ENCODE results near the gene SLC23A1. TPM values are rescaled to one million over a fixed set of nuclear protein-coding genes. Genes with fewer than 3 reads are reported as not detected.

SLC23A1 gene
- total and polyA plus RNA-seq, 4 donors, result 3.1 TPM; not detected in 3

DNA sequence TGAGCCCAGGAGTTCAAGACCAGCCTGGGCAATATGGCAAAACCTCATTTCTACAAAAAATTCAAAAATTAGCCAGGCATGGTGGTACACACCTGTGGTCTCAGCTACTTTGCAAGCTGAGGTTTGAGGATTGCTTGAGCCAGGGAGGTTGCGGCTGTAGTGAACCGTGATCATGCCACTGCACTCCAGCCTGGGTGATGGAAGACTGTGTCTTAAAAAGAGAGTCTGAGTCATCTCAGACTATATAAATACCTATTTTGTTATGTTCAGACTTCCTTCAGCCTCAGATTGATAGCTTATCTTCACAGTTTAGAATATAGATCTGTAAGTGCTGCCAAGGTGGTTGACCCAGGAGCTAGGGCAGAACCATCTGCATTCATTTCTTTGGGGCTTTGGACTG, 43.0 kb downstream of the SLC23A1 start:
- Histone ChIP-seq H3K4me1 (ENCODE audit: control insufficient read depth in 1 of 2, insufficient read depth in 2 of 2, low read length in 2 of 2) (no peaks in the 10 kb centered on the region), H3K4me3 (ENCODE audit: low read length in 2 of 2) (no peak overlapping the region), H3K36me3 (ENCODE audit: control insufficient read depth in 1 of 2, insufficient read depth in 2 of 2, low read length in 1 of 2) (no peaks in the 10 kb centered on the region), H3K9me3 (ENCODE audit: control insufficient read depth, low read length) (no peaks in the 10 kb centered on the region), H3K27ac (ENCODE audit: low read depth in 1 of 2, low read length in 2 of 2) (no peak overlapping the region), H3K27me3 (ENCODE audit: control insufficient read depth in 1 of 2, insufficient read depth in 2 of 2, low read length in 1 of 2) (no peaks in the 10 kb centered on the region)
- no peak for DNase-seq
- intact Hi-C loops (cut with DNase I), result loop anchor here (5.0 to 10.0 kb wide), 3 partner anchors 43 to 765 kb away; partner anchors contain the start of genes HSPA9 (in 1 of the 2) and MATR3 (in 1 of the 2)
- 81 to 92% methylated on average over 2 of the region's 2 CpGs for WGBS, 2 donors
- ATAC-seq (ENCODE audit: low FRiP score), result no peak

DNA sequence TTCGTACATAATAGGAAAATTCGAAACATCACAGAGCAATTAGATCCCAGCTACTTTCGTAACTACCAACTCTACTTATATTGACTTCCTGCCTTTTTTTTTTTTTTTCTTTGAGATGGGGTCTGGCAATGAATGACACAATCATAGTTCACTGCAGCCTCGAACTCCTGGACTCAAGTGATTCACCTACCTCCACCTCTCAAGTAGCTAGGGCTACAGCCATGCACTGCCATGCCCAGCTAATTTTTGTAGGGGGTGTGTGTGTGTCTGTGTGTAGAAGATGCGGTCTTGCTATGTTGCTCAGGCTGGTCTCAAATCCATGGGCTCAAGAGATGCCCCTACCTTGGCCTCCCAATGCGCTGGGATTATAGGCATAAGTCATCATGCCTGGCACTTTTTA, 47.3 kb downstream of the SLC23A1 start:
- Histone ChIP-seq H3K36me3 (ENCODE audit: control insufficient read depth in 1 of 2, insufficient read depth in 2 of 2, low read length in 1 of 2) (no peaks in the 10 kb centered on the region), H3K9me3 (ENCODE audit: control insufficient read depth, low read length) (no peaks in the 10 kb centered on the region), H3K4me1 (ENCODE audit: control insufficient read depth in 1 of 2, insufficient read depth in 2 of 2, low read length in 2 of 2) (no peaks in the 10 kb centered on the region), H3K4me3 (ENCODE audit: low read length in 2 of 2) (no peak overlapping the region), H3K27ac (ENCODE audit: low read depth in 1 of 2, low read length in 2 of 2) (peak overlapping the region; percentile 8 to 54), H3K27me3 (ENCODE audit: control insufficient read depth in 1 of 2, insufficient read depth in 2 of 2, low read length in 1 of 2) (no peaks in the 10 kb centered on the region)
- 66 to 68% methylated on average over 6 of the region's 6 CpGs for WGBS, 2 donors
- intact Hi-C loops (cut with DNase I), result no loop called here
- DNase-seq (no peak), ATAC-seq (ENCODE audit: low FRiP score) (peak; percentile 19)

Other genes starting within 250 kb of the SLC23A1 start
- 10 to 100 TPM; 48.7 to 49.8 TPM for gene SIL1, start 184.9 kb downstream of the SLC23A1 start, total RNA-seq
- 10 to 100 TPM; 19.4 to 58.9 TPM for gene SIL1, start 184.9 kb downstream of the SLC23A1 start, polyA plus RNA-seq
- gene MATR3, start 89.6 kb downstream of the SLC23A1 start, total RNA-seq, result 100 to 1,000 TPM; 183 to 194 TPM
- gene MATR3, start 89.6 kb downstream of the SLC23A1 start, polyA plus RNA-seq, result 100 to 1,000 TPM; 104 to 163 TPM
- 10 to 100 TPM; 77.6 to 82.1 TPM for gene PAIP2, start 41.4 kb downstream of the SLC23A1 start, total RNA-seq
- gene PAIP2, start 41.4 kb downstream of the SLC23A1 start, polyA plus RNA-seq, result 100 to 1,000 TPM; 102 to 154 TPM
- gene MZB1, start 6.6 kb upstream of the SLC23A1 start, total RNA-seq, result 1 to 10 TPM; 1.3 to 3.9 TPM
- 1 to 10 TPM in 1 of 2 donors, under 1 TPM in 1; 0.64 to 1.8 TPM for gene MZB1, start 6.6 kb upstream of the SLC23A1 start, polyA plus RNA-seq
- gene PROB1, start 11.8 kb upstream of the SLC23A1 start, total RNA-seq, result 1 to 10 TPM; 2.0 to 3.0 TPM
- gene PROB1, start 11.8 kb upstream of the SLC23A1 start, polyA plus RNA-seq, result under 1 TPM; 0.13 to 0.31 TPM
- 1 to 10 TPM; 2.2 to 3.1 TPM for gene SPATA24, start 20.8 kb upstream of the SLC23A1 start, total RNA-seq
- gene SPATA24, start 20.8 kb upstream of the SLC23A1 start, polyA plus RNA-seq, result 1 to 10 TPM; 6.3 to 7.7 TPM
- 10 to 100 TPM; 18.5 to 26.4 TPM for gene DNAJC18, start 56.2 kb upstream of the SLC23A1 start, total RNA-seq
- gene DNAJC18, start 56.2 kb upstream of the SLC23A1 start, polyA plus RNA-seq, result 1 to 10 TPM; 4.3 to 9.7 TPM
- gene ECSCR, start 79.4 kb upstream of the SLC23A1 start, total RNA-seq, result 10 to 100 TPM; 33.2 to 51.3 TPM
- 10 to 100 TPM in 1 of 2 donors, 1 to 10 TPM in 1; 6.1 to 11.6 TPM for gene ECSCR, start 79.4 kb upstream of the SLC23A1 start, polyA plus RNA-seq
- gene SMIM33, start 87.7 kb upstream of the SLC23A1 start, total RNA-seq, result not detected
- gene SMIM33, start 87.7 kb upstream of the SLC23A1 start, polyA plus RNA-seq, result not detected
- 100 to 1,000 TPM; 111 to 151 TPM for gene STING1, start 99.5 kb upstream of the SLC23A1 start, total RNA-seq
- 100 to 1,000 TPM in 1 of 2 donors, 10 to 100 TPM in 1; 23.9 to 180 TPM for gene STING1, start 99.5 kb upstream of the SLC23A1 start, polyA plus RNA-seq
- 100 to 1,000 TPM in 1 of 2 donors, 10 to 100 TPM in 1; 96.8 to 116 TPM for gene UBE2D2, start 178.0 kb upstream of the SLC23A1 start, total RNA-seq
- gene UBE2D2, start 178.0 kb upstream of the SLC23A1 start, polyA plus RNA-seq, result 100 to 1,000 TPM in 1 of 2 donors, 10 to 100 TPM in 1; 97.9 to 102 TPM